Right lobe of liver (tissue), 6 donors: ENCODE measurements around the gene GP1BB. TPM values are rescaled to one million over a fixed set of nuclear protein-coding genes. Genes with fewer than 3 reads are reported as not detected.

Experiments
- ATAC-seq, 4 donors: fragments of 200-7000 bp; cut with Tn5 transposase; one replicate each; pipeline ENCODE4 v1.9.1; 2020; ENCODE audit warnings: mild to moderate bottlenecking in 4 of 4, moderate library complexity in 4 of 4
- DNase-seq, 3 donors: peaks; one replicate each; pipeline ENCODE4 v3.0.0-alpha.2; 2020
- H3K27ac ChIP-seq, 3 donors: fragments of 200-600 bp; one replicate each; pipeline ENCODE4 v1.8.0; 2022
- H3K27me3 ChIP-seq, 2 donors: fragments of 200-600 bp; one replicate each; pipeline ENCODE4 v1.8.0; 2022
- H3K36me3 ChIP-seq, 4 donors: fragments of 200-600 bp; sonication (generic) in 1 of 4; one replicate each; pipeline versions ENCODE4 v1.5.1 to v1.8.0; 2017 to 2022; ENCODE audit warnings: control low read depth in 1 of 4
- H3K4me1 ChIP-seq, 4 donors: fragments of 200-600 bp; sonication (generic) in 1 of 4; one replicate each; pipeline versions ENCODE4 v1.5.1 to v1.8.0; 2017 to 2022; ENCODE audit warnings: control low read depth in 1 of 4
- H3K4me3 ChIP-seq, 3 donors: fragments of 200-600 bp; one replicate each; pipeline ENCODE4 v1.8.0; 2022
- H3K9me3 ChIP-seq, 4 donors: fragments of 200-600 bp; sonication (generic) in 1 of 4; one replicate each; pipeline versions ENCODE4 v1.5.1 to v1.8.0; 2017 to 2022; ENCODE audit warnings: control low read depth in 1 of 4
- POLR2A ChIP-seq: fragments of 450-650 bp; IDR thresholded peaks from one replicate; pipeline ENCODE4 v1.6.1; 2017; ENCODE audit warnings: antibody characterized with exemption, mild to moderate bottlenecking
- WGBS: methylation state at CpG from one replicate; pipeline ENCODE4 v1.1.6; 2018; ENCODE audit warnings: low coverage, low lambda C conversion rate; ENCODE audit not compliant: insufficient coverage; ENCODE audit errors: missing lambda C conversion rate; 5-methylcytosine and 5-hydroxymethylcytosine counted together
- intact Hi-C, 2 donors: fragments of 100-400 bp; cut with DNase I; formaldehyde crosslinking; loops; one replicate each; pipeline versions ENCODE4 v1.11.2 to v1.14.1; 2022
- total RNA-seq, 6 experiments: library from RNA; depleted of rRNA in 2 of 6; stranded (reverse); fragments of >200 nt in 2 of 6; fragmentation: NEBNext Ultra II Directional in 3 of 6; extraction: Animal tissue kit (Norgen Biotek cat#: 25700) in 3 of 6; gene quantifications; one replicate each; pipeline versions ENCODE4 v1.1.0 to v1.2.4, GENCODE V29; 2016 to 2023
- TF ChIP-seq, protein P1 (sequence below), 4 donors: fragments of 200-600 bp in 3 of 4; fragments of 450-650 bp in 1 of 4; IDR thresholded peaks; one replicate each; pipeline versions ENCODE4 v1.5.1 to v1.8.0; 2016 to 2022; ENCODE audit warnings: antibody characterized with exemption in 4 of 4, mild to moderate bottlenecking in 2 of 4
- donor health status: DM: no; HTN: yes; CAD: no.
- donor health status: DM: no; HTN: no; CAD: no.
- donor health status: DM: no; HTN: no; CAD: no.
- donor health status: DM: no; HTN: yes; CAD: no.
- donor health status: DM: no; HTN: yes; CAD: no.

Gene GP1BB
- total RNA-seq, 6 experiments from 2014 or later = 0.15 to 1.3 (median 0.62) TPM; not detected in 1

GRCh38 chr22:19680911-19681862 is 42.2 kb upstream of the GP1BB start:
- ATAC-seq (no peak), DNase-seq (no peak)
- Histone ChIP-seq H3K4me3 (no peak overlapping the region), H3K9me3 (no peaks in the 10 kb centered on the region), H3K4me1 (no peaks in the 10 kb centered on the region), H3K27me3 (no peaks in the 10 kb centered on the region), H3K27ac (no peak overlapping the region), H3K36me3 (no peaks in the 10 kb centered on the region)
- TF ChIP-seq POLR2A = no peak
- TF ChIP-seq, protein P1, sequence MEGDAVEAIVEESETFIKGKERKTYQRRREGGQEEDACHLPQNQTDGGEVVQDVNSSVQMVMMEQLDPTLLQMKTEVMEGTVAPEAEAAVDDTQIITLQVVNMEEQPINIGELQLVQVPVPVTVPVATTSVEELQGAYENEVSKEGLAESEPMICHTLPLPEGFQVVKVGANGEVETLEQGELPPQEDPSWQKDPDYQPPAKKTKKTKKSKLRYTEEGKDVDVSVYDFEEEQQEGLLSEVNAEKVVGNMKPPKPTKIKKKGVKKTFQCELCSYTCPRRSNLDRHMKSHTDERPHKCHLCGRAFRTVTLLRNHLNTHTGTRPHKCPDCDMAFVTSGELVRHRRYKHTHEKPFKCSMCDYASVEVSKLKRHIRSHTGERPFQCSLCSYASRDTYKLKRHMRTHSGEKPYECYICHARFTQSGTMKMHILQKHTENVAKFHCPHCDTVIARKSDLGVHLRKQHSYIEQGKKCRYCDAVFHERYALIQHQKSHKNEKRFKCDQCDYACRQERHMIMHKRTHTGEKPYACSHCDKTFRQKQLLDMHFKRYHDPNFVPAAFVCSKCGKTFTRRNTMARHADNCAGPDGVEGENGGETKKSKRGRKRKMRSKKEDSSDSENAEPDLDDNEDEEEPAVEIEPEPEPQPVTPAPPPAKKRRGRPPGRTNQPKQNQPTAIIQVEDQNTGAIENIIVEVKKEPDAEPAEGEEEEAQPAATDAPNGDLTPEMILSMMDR (IDR thresholded peaks at IDR 0.05) = no peak
- WGBS = 69% methylated on average over 11 of the region's 11 CpGs
- intact Hi-C loops = no loop called here

DNA sequence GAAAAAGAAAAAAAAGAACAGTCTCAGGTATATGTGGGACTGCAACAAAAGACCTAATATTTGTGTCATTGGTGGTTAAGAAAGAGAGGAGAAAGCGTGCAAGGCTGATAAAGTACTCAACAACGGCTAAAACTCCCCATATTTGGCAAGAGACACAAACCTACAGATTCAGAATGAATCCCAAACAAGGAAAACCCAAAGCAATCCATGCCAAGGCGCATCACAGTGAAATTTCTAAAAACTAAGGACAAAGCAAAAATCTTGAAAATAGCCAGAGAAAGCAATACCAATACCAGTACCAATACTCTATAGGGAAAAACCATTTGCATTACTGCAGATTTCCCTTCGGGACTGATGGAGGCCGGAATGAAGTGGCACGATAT is 41.5 kb upstream of the GP1BB start:
- Histone ChIP-seq H3K27ac (no peak overlapping the region), H3K36me3 (no peaks in the 10 kb centered on the region), H3K4me1 (no peaks in the 10 kb centered on the region), H3K27me3 (no peaks in the 10 kb centered on the region), H3K4me3 (no peak overlapping the region), H3K9me3 (no peaks in the 10 kb centered on the region)
- intact Hi-C loops = no loop called here
- TF ChIP-seq, protein P1 (IDR thresholded peaks at IDR 0.05) = no peak
- no peak for TF ChIP-seq POLR2A
- no peak for DNase-seq
- no peak for ATAC-seq
- WGBS = 59% methylated on average over 6 of the region's 6 CpGs

- Histone ChIP-seq H3K27ac (no peak overlapping the region), H3K36me3 (no peaks in the 10 kb centered on the region), H3K4me3 (no peak overlapping the region), H3K27me3 (no peaks in the 10 kb centered on the region), H3K4me1 (no peaks in the 10 kb centered on the region), H3K9me3 (no peaks in the 10 kb centered on the region)
- ATAC-seq = no peak
- TF ChIP-seq, protein P1 (IDR thresholded peaks at IDR 0.05) = no peak
- TF ChIP-seq POLR2A = no peak
- WGBS = 85% methylated on average over 7 of the region's 7 CpGs
- no peak for DNase-seq
- intact Hi-C loops = no loop called here
These were observed 36.4 kb upstream of the GP1BB start for GRCh38 chr22:19686946-19687345.

DNA sequence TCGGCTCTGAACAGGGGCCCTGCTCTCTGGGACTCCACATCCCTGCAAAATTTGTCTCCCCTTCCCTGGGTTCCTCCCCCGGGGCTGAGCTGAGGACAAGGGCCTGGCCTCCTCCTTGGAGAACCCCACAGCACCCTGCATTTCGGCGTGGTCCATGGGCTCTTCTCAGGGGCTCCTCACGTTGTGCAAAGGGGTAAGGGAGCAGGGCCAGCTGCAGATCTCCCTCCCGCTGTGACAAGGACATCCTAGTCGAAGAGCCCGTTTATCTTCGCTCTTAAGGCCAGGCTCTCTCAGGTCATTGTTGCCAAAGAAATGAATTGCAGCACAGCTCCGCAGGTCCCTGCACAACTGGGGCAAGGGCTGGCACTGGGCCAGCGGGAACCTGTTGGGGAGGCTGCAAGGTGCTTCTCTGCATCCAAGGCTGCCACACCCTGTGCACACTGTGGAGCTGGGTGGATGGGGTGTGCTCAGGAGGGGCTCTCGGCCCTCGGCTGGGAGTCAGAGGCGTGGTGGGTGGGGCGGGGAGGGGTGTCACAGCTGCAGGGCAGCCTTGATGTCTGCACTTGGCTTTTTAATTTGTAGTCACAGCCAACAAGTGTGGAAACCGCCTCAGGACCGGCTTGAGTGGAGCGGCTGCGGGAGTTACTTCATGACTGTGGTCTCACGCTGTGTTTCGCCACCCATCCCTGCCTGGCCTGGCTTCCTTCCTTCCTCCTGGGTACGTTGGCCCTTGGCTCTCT is 35.6 kb upstream of the GP1BB start:
- intact Hi-C loops = no loop called here
- no peak for TF ChIP-seq POLR2A
- TF ChIP-seq, protein P1 (IDR thresholded peaks at IDR 0.05) = no peak
- Histone ChIP-seq H3K9me3 (no peaks in the 10 kb centered on the region), H3K36me3 (no peaks in the 10 kb centered on the region), H3K4me3 (no peak overlapping the region), H3K27me3 (no peaks in the 10 kb centered on the region), H3K27ac (no peak overlapping the region), H3K4me1 (no peaks in the 10 kb centered on the region)
- ATAC-seq (peak in 2 of 4 donors; percentile 29 to 44), DNase-seq (no peak)
- 55% methylated on average over 4 of the region's 22 CpGs for WGBS
